HepG2 (cell line): ENCODE data around the gene ACAP1. TPM values are rescaled to one million over a fixed set of nuclear protein-coding genes. Genes with fewer than 3 reads are reported as not detected.

Experiments used
- ATAC-seq: fragments of 200-7000 bp; cut with Tn5 transposase; 3 replicates; pipeline ENCODE4 v1.9.1; 2020; ENCODE audit warnings: mild to moderate bottlenecking, moderate library complexity
- BruUV-seq: library from RNA; stranded (reverse); fragments of 400-500 nt; replicated peaks from 2 replicates; lab custom pipeline; 2021; lab: Mats Ljungman, UMichigan
- CTCF ChIA-PET: fragments of 300-600 bp; formaldehyde crosslinking; extraction: SDS; loops from one replicate; lab custom pipeline; 2021; ENCODE audit warnings: low total read pairs, inconsistent platforms, low intra/inter-chr PET ratio; lab: Yijun Ruan, JAX
- POLR2A ChIA-PET: fragments of 350-600 bp; sonication (Branson Sonifier 250); formaldehyde crosslinking; loops from one replicate; lab custom pipeline; 2020; ENCODE audit warnings: antibody characterized with exemption, inconsistent platforms; lab: Yijun Ruan, JAX
- DNase-seq: peaks from one replicate; pipeline ENCODE4 v3.0.0-alpha.2; 2015; ENCODE audit warnings: low spot score
- FAIRE-seq: peaks from 3 replicates; lab custom pipeline; 2011; peaks lifted over from hg19 to GRCh38; lab: Jason Lieb, UNC
- H2AFZ ChIP-seq: one replicate; pipeline ENCODE4 v1.6.1; 2011; ENCODE audit warnings: low read length, inconsistent platforms
- H3K27ac ChIP-seq: fragments of 300-600 bp; 3 replicates; pipeline ENCODE4 v1.8.0; 2011; ENCODE audit warnings: mixed run types, mild to moderate bottlenecking, mixed read lengths, low read length, inconsistent platforms; ENCODE audit not compliant: insufficient read depth; ENCODE audit errors: extremely low read length
- H3K27me3 ChIP-seq, 2 experiments: fragments of 200-600 bp in 1 of 2; 2 replicates in 1 of 2; 3 replicates in 1 of 2; pipeline versions ENCODE4 v1.6.0 to v1.8.0; 2011; ENCODE audit warnings: low read length in 2 of 2, mild to moderate bottlenecking in 2 of 2, moderate library complexity in 2 of 2, inconsistent platforms in 1 of 2; ENCODE audit not compliant: insufficient read depth in 2 of 2, control insufficient read depth in 1 of 2
- H3K36me3 ChIP-seq, 2 experiments: fragments of 200-600 bp in 1 of 2; replicated peaks in 1 of 2; 2 replicates in 1 of 2; 3 replicates in 1 of 2; pipeline versions ENCODE4 v1.5.1 to v1.8.0; 2011; ENCODE audit warnings: low read length in 2 of 2, inconsistent platforms in 1 of 2; ENCODE audit not compliant: insufficient read depth in 2 of 2, control insufficient read depth in 1 of 2
- H3K4me1 ChIP-seq: 2 replicates; pipeline ENCODE4 v1.5.1; 2012; ENCODE audit warnings: low read length, inconsistent platforms; ENCODE audit not compliant: insufficient read depth
- H3K4me2 ChIP-seq: 2 replicates; pipeline ENCODE4 v1.6.0; 2011; ENCODE audit warnings: low read depth, low read length, inconsistent platforms
- H3K4me3 ChIP-seq, 3 experiments: fragments of 200-600 bp in 1 of 3; sonication (generic), shearing (Covaris generic) in 1 of 3; replicated peaks in 1 of 3; 2 replicates each; pipeline ENCODE4 v1.5.1; 2011 to 2016; ENCODE audit warnings: low read length in 3 of 3, inconsistent platforms in 2 of 3, low read depth in 2 of 3, mild to moderate bottlenecking in 2 of 3, control low read depth in 1 of 3, mixed read lengths in 1 of 3; ENCODE audit not compliant: insufficient read depth in 1 of 3
- H3K79me2 ChIP-seq: one replicate; pipeline ENCODE4 v1.6.1; 2011; ENCODE audit warnings: low read length, inconsistent platforms; ENCODE audit not compliant: insufficient read depth
- H3K9ac ChIP-seq: 2 replicates; pipeline ENCODE4 v1.6.0; 2011; ENCODE audit warnings: mild to moderate bottlenecking, low read depth, low read length, inconsistent platforms; ENCODE audit not compliant: insufficient read depth
- H3K9me3 ChIP-seq: 2 replicates; pipeline ENCODE4 v1.5.1; 2012; ENCODE audit warnings: mild to moderate bottlenecking, low read length
- H4K20me1 ChIP-seq: 2 replicates; pipeline ENCODE4 v1.6.0; 2011; ENCODE audit warnings: inconsistent platforms, mild to moderate bottlenecking, low read length, moderate library complexity; ENCODE audit not compliant: insufficient read depth
- JUND ChIP-seq: sonication (generic); formaldehyde crosslinking; IDR thresholded peaks from 2 replicates; pipeline ENCODE4 v1.8.0; 2022; ENCODE audit warnings: mild to moderate bottlenecking, missing genetic modification reagents
- MAFF ChIP-seq: IDR thresholded peaks from 2 replicates; pipeline ENCODE4 v1.6.1; 2011; ENCODE audit warnings: low read depth, low read length, improper control_type of control experiment
- TAF1 ChIP-seq: sonication (generic); formaldehyde crosslinking; IDR thresholded peaks from 2 replicates; pipeline ENCODE4 v1.4.0; 2020; ENCODE audit warnings: missing genetic modification reagents
- WGBS: methylation state at CpG from one replicate; pipeline ENCODE4 v1.1.6; 2017; ENCODE audit warnings: low lambda C conversion rate; 5-methylcytosine and 5-hydroxymethylcytosine counted together
- in situ Hi-C: cut with HindIII; loops from 2 replicates; pipeline ENCODE4 v1.10.0; 2017; ENCODE audit warnings: low pct_unique_long_range_greater_than_20kb; ENCODE audit not compliant: extremely low pct_ligation_motif_present
- intact Hi-C: fragments of 100-400 bp; cut with micrococcal nuclease; formaldehyde crosslinking; loops from one replicate; pipeline ENCODE4 v1.10.0; 2022; ENCODE audit not compliant: unreplicated experiment
- polyA plus RNA-seq, 8 experiments: library from polyadenylated mRNA; depleted of rRNA in 3 of 8; stranded (reverse) in 7 of 8; unstranded in 1 of 8; fragments of >200 nt; fragmentation: Illumina TruSeq in 4 of 8; extraction: Trizol in 4 of 8; gene quantifications; 2 replicates each; pipeline versions ENCODE4 v1.2.1 to v1.2.3, GENCODE V29; 2011 to 2016; ENCODE audit warnings: low read depth in 4 of 8, missing spikeins in 1 of 8, mixed read lengths in 1 of 8; ENCODE audit not compliant: insufficient read depth in 1 of 8
- total RNA-seq, 5 experiments: library from RNA; depleted of rRNA; stranded (reverse); fragments of >200 nt; fragmentation: Illumina TruSeq; extraction: Trizol; gene quantifications; 2 replicates each; pipeline ENCODE4 v1.2.3, GENCODE V29; 2016; ENCODE audit warnings: low read depth in 1 of 5
- TF ChIP-seq, protein P1 (sequence below): sonication (generic); formaldehyde crosslinking; IDR thresholded peaks from 2 replicates; pipeline ENCODE4 v1.5.0; 2020; ENCODE audit warnings: mild to moderate bottlenecking, missing genetic modification reagents
- TF ChIP-seq, protein P2 (sequence below): fragments of 450-650 bp; IDR thresholded peaks from 2 replicates; pipeline ENCODE4 v1.6.1; 2017; ENCODE audit warnings: mild to moderate bottlenecking
- TF ChIP-seq, protein P3 (sequence below): sonication (generic); IDR thresholded peaks from 2 replicates; pipeline ENCODE4 v1.6.1; 2016; ENCODE audit warnings: low read depth, borderline replicate concordance
- TF ChIP-seq, protein P4 (sequence below): sonication (generic); formaldehyde crosslinking; IDR thresholded peaks from 2 replicates; pipeline ENCODE4 v1.4.0; 2020; ENCODE audit warnings: mild to moderate bottlenecking, missing genetic modification reagents
- TF ChIP-seq, protein P5 (sequence below): sonication (generic); formaldehyde crosslinking; IDR thresholded peaks from 2 replicates; pipeline ENCODE4 v1.8.0; 2022; ENCODE audit warnings: mild to moderate bottlenecking, missing genetic modification reagents; ENCODE audit not compliant: insufficient replicate concordance
- TF ChIP-seq, protein P6 (sequence below): sonication (generic); formaldehyde crosslinking; IDR thresholded peaks from 2 replicates; pipeline ENCODE4 v1.8.0; 2022; ENCODE audit warnings: mild to moderate bottlenecking, missing genetic modification reagents

The ACAP1 gene
- total and polyA plus RNA-seq, 2 of the 13 experiments (the other 11 are each of a cell fraction or from before 2014, with no cell fraction given): 1.3 to 2.5 TPM

DNA sequence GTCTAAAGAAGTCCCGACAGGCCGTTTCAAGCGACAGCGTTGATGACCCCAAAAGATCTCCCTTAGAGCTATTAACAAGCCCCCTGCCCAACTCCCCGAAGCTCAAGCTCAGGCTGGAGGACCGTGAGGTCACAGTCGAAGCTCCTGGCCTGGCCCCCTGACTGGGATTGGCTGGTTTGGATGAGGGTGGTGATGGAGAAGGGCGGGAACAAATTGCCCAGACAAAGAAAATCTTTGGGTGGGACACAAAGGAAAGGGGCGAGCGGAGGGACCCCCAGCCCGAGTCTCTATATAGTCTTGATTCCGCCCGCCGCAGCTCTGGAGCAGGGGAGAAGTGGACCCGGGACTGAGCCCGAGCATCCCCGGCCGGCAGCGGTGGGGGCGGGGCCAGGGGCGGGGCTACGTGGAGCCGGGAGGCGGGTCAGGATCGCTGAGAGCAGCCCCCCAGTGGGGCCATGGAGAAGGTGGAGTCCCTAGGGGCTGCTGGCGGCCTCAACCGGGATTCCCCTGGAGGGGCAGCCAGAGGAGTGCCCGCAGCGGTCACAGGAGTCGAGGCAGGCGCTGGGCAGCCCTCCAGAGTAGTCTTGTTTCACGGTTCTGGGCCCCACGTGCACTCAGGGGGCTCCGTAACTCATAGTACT lies 6.2 kb upstream of the ACAP1 start (continued):
- TF ChIP-seq, protein P1, sequence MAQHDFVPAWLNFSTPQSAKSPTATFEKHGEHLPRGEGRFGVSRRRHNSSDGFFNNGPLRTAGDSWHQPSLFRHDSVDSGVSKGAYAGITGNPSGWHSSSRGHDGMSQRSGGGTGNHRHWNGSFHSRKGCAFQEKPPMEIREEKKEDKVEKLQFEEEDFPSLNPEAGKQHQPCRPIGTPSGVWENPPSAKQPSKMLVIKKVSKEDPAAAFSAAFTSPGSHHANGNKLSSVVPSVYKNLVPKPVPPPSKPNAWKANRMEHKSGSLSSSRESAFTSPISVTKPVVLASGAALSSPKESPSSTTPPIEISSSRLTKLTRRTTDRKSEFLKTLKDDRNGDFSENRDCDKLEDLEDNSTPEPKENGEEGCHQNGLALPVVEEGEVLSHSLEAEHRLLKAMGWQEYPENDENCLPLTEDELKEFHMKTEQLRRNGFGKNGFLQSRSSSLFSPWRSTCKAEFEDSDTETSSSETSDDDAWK (CRISPR knock-in tag): no peak

DNA sequence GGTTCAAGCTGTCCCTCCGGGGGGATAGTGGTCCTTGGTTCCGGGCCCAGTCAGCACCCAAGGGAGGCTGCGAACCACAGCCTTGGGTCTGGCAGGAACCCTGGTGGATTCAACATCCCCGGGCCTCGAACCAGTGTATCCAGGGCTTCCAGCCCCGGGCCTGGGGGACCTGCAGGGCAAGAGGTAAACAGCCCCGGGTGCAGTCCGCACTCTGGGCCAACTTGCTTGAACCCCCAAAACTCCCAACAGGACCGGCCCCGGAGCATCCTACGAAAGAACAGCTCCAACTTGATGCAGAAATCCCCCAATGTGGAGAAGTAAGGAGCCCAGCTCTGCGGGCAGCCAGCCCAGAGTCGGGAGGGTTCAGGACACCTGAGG lies 5.7 kb upstream of the ACAP1 start:
- in situ Hi-C loops: no loop called here
- Histone ChIP-seq H2AFZ (no peak overlapping the region), H3K9ac (0 out of 2 replicates have a peak overlapping the region, but pooled peaks have one; percentile 46), H4K20me1 (no peaks in the 10 kb centered on the region), H3K27me3 (peaks cover 0 to 4% of the 10 kb centered on the region in 2 experiments; a peak in 3 of 5 replicates), H3K9me3 (no peaks in the 10 kb centered on the region), H3K79me2 (peaks cover 12% of the 10 kb centered on the region), H3K4me2 (peak overlapping the region; percentile 84), H3K4me1 (peaks cover 38% of the 10 kb centered on the region), H3K36me3 (peaks cover 0 to 9% of the 10 kb centered on the region in 2 experiments; a peak in 3 of 5 replicates), H3K27ac (no peak overlapping the region), H3K4me3 (peak overlapping the region; percentile 90 to 97 (median 91); a peak in 5 of 6 replicates)
- TF ChIP-seq, protein P2, sequence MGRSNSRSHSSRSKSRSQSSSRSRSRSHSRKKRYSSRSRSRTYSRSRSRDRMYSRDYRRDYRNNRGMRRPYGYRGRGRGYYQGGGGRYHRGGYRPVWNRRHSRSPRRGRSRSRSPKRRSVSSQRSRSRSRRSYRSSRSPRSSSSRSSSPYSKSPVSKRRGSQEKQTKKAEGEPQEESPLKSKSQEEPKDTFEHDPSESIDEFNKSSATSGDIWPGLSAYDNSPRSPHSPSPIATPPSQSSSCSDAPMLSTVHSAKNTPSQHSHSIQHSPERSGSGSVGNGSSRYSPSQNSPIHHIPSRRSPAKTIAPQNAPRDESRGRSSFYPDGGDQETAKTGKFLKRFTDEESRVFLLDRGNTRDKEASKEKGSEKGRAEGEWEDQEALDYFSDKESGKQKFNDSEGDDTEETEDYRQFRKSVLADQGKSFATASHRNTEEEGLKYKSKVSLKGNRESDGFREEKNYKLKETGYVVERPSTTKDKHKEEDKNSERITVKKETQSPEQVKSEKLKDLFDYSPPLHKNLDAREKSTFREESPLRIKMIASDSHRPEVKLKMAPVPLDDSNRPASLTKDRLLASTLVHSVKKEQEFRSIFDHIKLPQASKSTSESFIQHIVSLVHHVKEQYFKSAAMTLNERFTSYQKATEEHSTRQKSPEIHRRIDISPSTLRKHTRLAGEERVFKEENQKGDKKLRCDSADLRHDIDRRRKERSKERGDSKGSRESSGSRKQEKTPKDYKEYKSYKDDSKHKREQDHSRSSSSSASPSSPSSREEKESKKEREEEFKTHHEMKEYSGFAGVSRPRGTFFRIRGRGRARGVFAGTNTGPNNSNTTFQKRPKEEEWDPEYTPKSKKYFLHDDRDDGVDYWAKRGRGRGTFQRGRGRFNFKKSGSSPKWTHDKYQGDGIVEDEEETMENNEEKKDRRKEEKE: no peak
- TF ChIP-seq, protein P3, sequence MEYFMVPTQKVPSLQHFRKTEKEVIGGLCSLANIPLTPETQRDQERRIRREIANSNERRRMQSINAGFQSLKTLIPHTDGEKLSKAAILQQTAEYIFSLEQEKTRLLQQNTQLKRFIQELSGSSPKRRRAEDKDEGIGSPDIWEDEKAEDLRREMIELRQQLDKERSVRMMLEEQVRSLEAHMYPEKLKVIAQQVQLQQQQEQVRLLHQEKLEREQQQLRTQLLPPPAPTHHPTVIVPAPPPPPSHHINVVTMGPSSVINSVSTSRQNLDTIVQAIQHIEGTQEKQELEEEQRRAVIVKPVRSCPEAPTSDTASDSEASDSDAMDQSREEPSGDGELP: no peak
- TF ChIP-seq JUND (CRISPR knock-in tag) (no peak), TAF1 (CRISPR knock-in tag) (0 out of 2 replicates have a peak, but pooled peaks have one; percentile 23), MAFF (no peak)
- TF ChIP-seq, protein P4, sequence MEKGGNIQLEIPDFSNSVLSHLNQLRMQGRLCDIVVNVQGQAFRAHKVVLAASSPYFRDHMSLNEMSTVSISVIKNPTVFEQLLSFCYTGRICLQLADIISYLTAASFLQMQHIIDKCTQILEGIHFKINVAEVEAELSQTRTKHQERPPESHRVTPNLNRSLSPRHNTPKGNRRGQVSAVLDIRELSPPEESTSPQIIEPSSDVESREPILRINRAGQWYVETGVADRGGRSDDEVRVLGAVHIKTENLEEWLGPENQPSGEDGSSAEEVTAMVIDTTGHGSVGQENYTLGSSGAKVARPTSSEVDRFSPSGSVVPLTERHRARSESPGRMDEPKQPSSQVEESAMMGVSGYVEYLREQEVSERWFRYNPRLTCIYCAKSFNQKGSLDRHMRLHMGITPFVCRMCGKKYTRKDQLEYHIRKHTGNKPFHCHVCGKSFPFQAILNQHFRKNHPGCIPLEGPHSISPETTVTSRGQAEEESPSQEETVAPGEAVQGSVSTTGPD (CRISPR knock-in tag): no peak
- TF ChIP-seq, protein P5, sequence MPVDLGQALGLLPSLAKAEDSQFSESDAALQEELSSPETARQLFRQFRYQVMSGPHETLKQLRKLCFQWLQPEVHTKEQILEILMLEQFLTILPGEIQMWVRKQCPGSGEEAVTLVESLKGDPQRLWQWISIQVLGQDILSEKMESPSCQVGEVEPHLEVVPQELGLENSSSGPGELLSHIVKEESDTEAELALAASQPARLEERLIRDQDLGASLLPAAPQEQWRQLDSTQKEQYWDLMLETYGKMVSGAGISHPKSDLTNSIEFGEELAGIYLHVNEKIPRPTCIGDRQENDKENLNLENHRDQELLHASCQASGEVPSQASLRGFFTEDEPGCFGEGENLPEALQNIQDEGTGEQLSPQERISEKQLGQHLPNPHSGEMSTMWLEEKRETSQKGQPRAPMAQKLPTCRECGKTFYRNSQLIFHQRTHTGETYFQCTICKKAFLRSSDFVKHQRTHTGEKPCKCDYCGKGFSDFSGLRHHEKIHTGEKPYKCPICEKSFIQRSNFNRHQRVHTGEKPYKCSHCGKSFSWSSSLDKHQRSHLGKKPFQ: no peak
- TF ChIP-seq, protein P6, sequence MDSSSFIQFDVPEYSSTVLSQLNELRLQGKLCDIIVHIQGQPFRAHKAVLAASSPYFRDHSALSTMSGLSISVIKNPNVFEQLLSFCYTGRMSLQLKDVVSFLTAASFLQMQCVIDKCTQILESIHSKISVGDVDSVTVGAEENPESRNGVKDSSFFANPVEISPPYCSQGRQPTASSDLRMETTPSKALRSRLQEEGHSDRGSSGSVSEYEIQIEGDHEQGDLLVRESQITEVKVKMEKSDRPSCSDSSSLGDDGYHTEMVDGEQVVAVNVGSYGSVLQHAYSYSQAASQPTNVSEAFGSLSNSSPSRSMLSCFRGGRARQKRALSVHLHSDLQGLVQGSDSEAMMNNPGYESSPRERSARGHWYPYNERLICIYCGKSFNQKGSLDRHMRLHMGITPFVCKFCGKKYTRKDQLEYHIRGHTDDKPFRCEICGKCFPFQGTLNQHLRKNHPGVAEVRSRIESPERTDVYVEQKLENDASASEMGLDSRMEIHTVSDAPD (CRISPR knock-in tag): 0 out of 2 replicates have a peak, but pooled peaks have one; percentile 13
- BruUV-seq: no TSS peak
- ChIA-PET CTCF (no interaction called here), POLR2A (interaction anchor here (1.6 to 2.7 kb wide), 4 partner anchors 13 to 79 kb away, joined by 4 to 25 read pairs (median 14); partner anchors contain the start of genes CTDNEP1, ELP5 and SLC2A4)
- DNase-seq (no peak), ATAC-seq (no peak), FAIRE-seq (no peak)
- WGBS: 60% methylated on average over 8 of the region's 13 CpGs
- intact Hi-C loops: loop anchor here (1.0 kb wide), 1 partner anchor 38 kb away; no protein-coding TSS in a partner anchor
